SK-N-SH (cell line): ENCODE measurements around the gene ZNF474. TPM values are rescaled to one million over a fixed set of nuclear protein-coding genes. Genes with fewer than 3 reads are reported as not detected.

ENCODE experiments used
- CTCF ChIA-PET: fragments of 300-600, 350-600 bp; formaldehyde crosslinking; extraction: SDS; loops from one replicate; lab custom pipeline; 2021; lab: Yijun Ruan, JAX
- POLR2A ChIA-PET: fragments of 350-600 bp; sonication (Branson Sonifier 250); formaldehyde crosslinking; extraction: SDS; loops from one replicate; lab custom pipeline; 2020; ENCODE audit warnings: antibody characterized with exemption, inconsistent platforms; lab: Yijun Ruan, JAX
- DNase-seq: peaks from one replicate; pipeline ENCODE4 v3.0.0; 2012
- H2AFZ ChIP-seq: fragments of 200-600 bp; sonication (generic); 2 replicates; pipeline ENCODE4 v1.8.1; 2016; ENCODE audit warnings: antibody characterized with exemption, mild to moderate bottlenecking, low read depth
- H3F3A ChIP-seq: fragments of 200-600 bp; sonication (generic); replicated peaks from 2 replicates; pipeline ENCODE3; 2016; ENCODE audit warnings: antibody characterized with exemption, mild to moderate bottlenecking; ENCODE audit not compliant: insufficient read depth
- H3K27ac ChIP-seq, 2 experiments: fragments of 200-500 bp in 1 of 2; fragments of 200-600 bp in 1 of 2; sonication (Bioruptor generic) in 1 of 2; sonication (generic), shearing (Covaris generic) in 1 of 2; 2 replicates each; pipeline versions ENCODE4 v1.5.1 to v1.6.1; 2014 to 2016; ENCODE audit warnings: low read depth in 2 of 2, inconsistent platforms in 1 of 2, low read length in 1 of 2, mild to moderate bottlenecking in 1 of 2, mixed read lengths in 1 of 2
- H3K27me3 ChIP-seq: fragments of 200-600 bp; sonication (generic), shearing (Covaris generic); 2 replicates; pipeline ENCODE4 v1.6.1; 2016; ENCODE audit warnings: mixed run types; ENCODE audit not compliant: insufficient read depth
- H3K36me3 ChIP-seq, 2 experiments: fragments of 200-500 bp in 1 of 2; fragments of 200-600 bp in 1 of 2; sonication (Bioruptor generic) in 1 of 2; sonication (generic) in 1 of 2; replicated peaks in 1 of 2; 2 replicates each; pipeline versions ENCODE3 to v1.5.1; 2014 to 2016; ENCODE audit warnings: low read length in 1 of 2, mild to moderate bottlenecking in 1 of 2; ENCODE audit not compliant: insufficient read depth in 2 of 2, control insufficient read depth in 1 of 2
- H3K4me1 ChIP-seq, 2 experiments: fragments of 200-500 bp in 1 of 2; fragments of 200-600 bp in 1 of 2; sonication (Bioruptor generic) in 1 of 2; sonication (generic), shearing (Covaris generic) in 1 of 2; 2 replicates each; pipeline versions ENCODE4 v1.5.1 to v1.6.1; 2014 to 2016; ENCODE audit warnings: low read depth in 1 of 2, low read length in 1 of 2, mixed run types in 1 of 2; ENCODE audit not compliant: insufficient read depth in 2 of 2, control insufficient read depth in 1 of 2
- H3K4me2 ChIP-seq: fragments of 200-600 bp; sonication (generic), shearing (Covaris generic); 2 replicates; pipeline ENCODE4 v1.6.1; 2017; ENCODE audit warnings: mixed run types
- H3K4me3 ChIP-seq, 2 experiments: fragments of 200-500 bp in 1 of 2; fragments of 200-600 bp in 1 of 2; sonication (Bioruptor generic) in 1 of 2; sonication (generic), shearing (Covaris generic) in 1 of 2; 2 replicates each; pipeline versions ENCODE4 v1.5.1 to v1.8.1; 2014 to 2016; ENCODE audit warnings: low read depth in 2 of 2, inconsistent platforms in 1 of 2, low read length in 1 of 2, mild to moderate bottlenecking in 1 of 2, mixed read lengths in 1 of 2, moderate library complexity in 1 of 2
- H3K79me2 ChIP-seq: fragments of 200-600 bp; sonication (generic); 2 replicates; pipeline ENCODE4 v1.8.1; 2017; ENCODE audit warnings: mild to moderate bottlenecking; ENCODE audit not compliant: insufficient read depth
- H3K9ac ChIP-seq: fragments of 200-600 bp; sonication (generic); 2 replicates; pipeline ENCODE4 v1.6.1; 2017; ENCODE audit warnings: mixed run types
- H3K9me2 ChIP-seq: fragments of 200-600 bp; sonication (generic); 2 replicates; pipeline ENCODE4 v1.6.1; 2017; ENCODE audit warnings: mixed run types
- H3K9me3 ChIP-seq: fragments of 200-600 bp; sonication (generic); 2 replicates; pipeline ENCODE4 v1.6.1; 2017; ENCODE audit warnings: mixed run types, mild to moderate bottlenecking, moderate library complexity
- H4K20me1 ChIP-seq: fragments of 200-600 bp; sonication (generic); 2 replicates; pipeline ENCODE4 v1.6.1; 2017; ENCODE audit warnings: mild to moderate bottlenecking, mixed run types; ENCODE audit not compliant: insufficient read depth
- CHD2 ChIP-seq: fragments of 150-350 bp; IDR thresholded peaks from 2 replicates; pipeline ENCODE4 v1.6.1; 2018; ENCODE audit warnings: low read length; ENCODE audit not compliant: partially characterized antibody
- FOSL2 ChIP-seq: IDR thresholded peaks from 2 replicates; pipeline ENCODE4 v1.4.0; 2012; ENCODE audit warnings: low read depth, mild to moderate bottlenecking, moderate library complexity, borderline replicate concordance
- FOXM1 ChIP-seq: IDR thresholded peaks from 2 replicates; pipeline ENCODE4 v1.4.0; 2012; ENCODE audit warnings: low read depth, mild to moderate bottlenecking
- GABPA ChIP-seq: IDR thresholded peaks from 2 replicates; pipeline ENCODE4 v1.4.0; 2012; ENCODE audit warnings: low read depth, mild to moderate bottlenecking
- JUND ChIP-seq: IDR thresholded peaks from 2 replicates; pipeline ENCODE4 v1.4.0; 2012
- MEF2A ChIP-seq: IDR thresholded peaks from 2 replicates; pipeline ENCODE4 v1.4.0; 2012; ENCODE audit warnings: low read depth, borderline replicate concordance
- MXI1 ChIP-seq: IDR thresholded peaks from 2 replicates; pipeline ENCODE4 v1.6.1; 2012; ENCODE audit warnings: mild to moderate bottlenecking, low read depth, low read length, improper control_type of control experiment
- NRF1 ChIP-seq: IDR thresholded peaks from 2 replicates; pipeline ENCODE4 v1.6.1; 2012; ENCODE audit warnings: low read depth, mild to moderate bottlenecking, low read length
- PBX3 ChIP-seq: IDR thresholded peaks from 2 replicates; pipeline ENCODE4; 2012
- RAD21 ChIP-seq: IDR thresholded peaks from 2 replicates; pipeline ENCODE4 v1.6.1; 2012; ENCODE audit warnings: mild to moderate bottlenecking, low read length
- RCOR1 ChIP-seq: fragments of 150-350 bp; IDR thresholded peaks from 2 replicates; pipeline ENCODE4 v1.6.1; 2017; ENCODE audit warnings: antibody characterized with exemption, low read length
- REST ChIP-seq: IDR thresholded peaks from 2 replicates; pipeline ENCODE4 v1.6.1; 2012; ENCODE audit warnings: mild to moderate bottlenecking, low read depth, low read length, moderate library complexity
- SIN3A ChIP-seq: IDR thresholded peaks from 2 replicates; pipeline ENCODE4 v1.6.1; 2012; ENCODE audit warnings: low read depth, mild to moderate bottlenecking, low read length, moderate library complexity, borderline replicate concordance
- SMC3 ChIP-seq: IDR thresholded peaks from 2 replicates; pipeline ENCODE4 v1.6.1; 2012; ENCODE audit warnings: low read depth, low read length, improper control_type of control experiment
- TAF1 ChIP-seq: IDR thresholded peaks from 2 replicates; pipeline ENCODE4 v1.6.1; 2012; ENCODE audit warnings: low read depth, mild to moderate bottlenecking, low read length, moderate library complexity, borderline replicate concordance
- TEAD4 ChIP-seq: IDR thresholded peaks from 2 replicates; pipeline ENCODE4 v1.4.0; 2012; ENCODE audit warnings: mild to moderate bottlenecking, borderline replicate concordance; ENCODE audit not compliant: insufficient read depth
- USF2 ChIP-seq: fragments of 150-350 bp; IDR thresholded peaks from 2 replicates; pipeline ENCODE4 v1.6.1; 2017; ENCODE audit warnings: antibody characterized with exemption, low read length, low read depth, borderline replicate concordance
- ZBTB33 ChIP-seq: IDR thresholded peaks from 2 replicates; pipeline ENCODE4 v1.4.0; 2012; ENCODE audit warnings: low read depth, borderline replicate concordance
- WGBS: methylation state at CpG from one replicate; pipeline ENCODE4 v1.1.6; 2017; ENCODE audit warnings: low lambda C conversion rate; 5-methylcytosine and 5-hydroxymethylcytosine counted together
- polyA plus RNA-seq, 3 experiments: library from polyadenylated mRNA; depleted of rRNA; stranded (reverse); fragments of >200 nt; gene quantifications; 2 replicates each; pipeline ENCODE4 v1.2.3, GENCODE V29; 2012
- TF ChIP-seq, protein P1 (sequence below): IDR thresholded peaks from 2 replicates; pipeline ENCODE4 v1.4.0; 2012; ENCODE audit warnings: low read depth, borderline replicate concordance

ZNF474 gene
- polyA plus RNA-seq, 1 of the 3 experiments (the other 2 are of a cell fraction), result 0.08 TPM

GRCh38 chr5:122164831-122165558 is 35.6 kb downstream of the ZNF474 start:
- H4K20me1 ChIP-seq, result no peaks in the 10 kb centered on the region
- POLR2A ChIA-PET, result no interaction called here
- CTCF ChIA-PET, result interaction anchor here (1.8 kb wide), 1 partner anchor 11 kb away, joined by 4 read pairs; no protein-coding TSS in a partner anchor
- no peak overlapping the region for H2AFZ ChIP-seq
- peaks cover 7 to 32% of the 10 kb centered on the region in 2 experiments for H3K4me1 ChIP-seq
- TF ChIP-seq ZBTB33 (no peak), MEF2A (no peak), TAF1 (no peak), FOXM1 (no peak), SIN3A (no peak), CHD2 (no peak), PBX3 (no peak), RCOR1 (no peak), USF2 (no peak), REST (no peak), RAD21 (no peak), GABPA (no peak), TEAD4 (no peak), NRF1 (no peak), MXI1 (no peak), JUND (no peak), FOSL2 (no peak), SMC3 (no peak)
- TF ChIP-seq, protein P1, sequence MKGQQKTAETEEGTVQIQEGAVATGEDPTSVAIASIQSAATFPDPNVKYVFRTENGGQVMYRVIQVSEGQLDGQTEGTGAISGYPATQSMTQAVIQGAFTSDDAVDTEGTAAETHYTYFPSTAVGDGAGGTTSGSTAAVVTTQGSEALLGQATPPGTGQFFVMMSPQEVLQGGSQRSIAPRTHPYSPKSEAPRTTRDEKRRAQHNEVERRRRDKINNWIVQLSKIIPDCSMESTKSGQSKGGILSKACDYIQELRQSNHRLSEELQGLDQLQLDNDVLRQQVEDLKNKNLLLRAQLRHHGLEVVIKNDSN, result no peak
- TF ChIP-seq, all 33 proteins: peak for 0
- no peaks in the 10 kb centered on the region for H3K79me2 ChIP-seq
- peak overlapping the region in 1 of 2 experiments; percentile 96 for H3K27ac ChIP-seq
- no peaks in the 10 kb centered on the region for H3K27me3 ChIP-seq
- peaks cover 25% of the 10 kb centered on the region for H3F3A ChIP-seq
- H3K4me3 ChIP-seq, result no peak overlapping the region
- H3K4me2 ChIP-seq, result peak overlapping the region; percentile 56
- no peaks in the 10 kb centered on the region for H3K36me3 ChIP-seq
- no peak for DNase-seq
- peak overlapping the region; percentile 60; the same call in 1 of the 2 replicates for H3K9ac ChIP-seq
- no peaks in the 10 kb centered on the region for H3K9me3 ChIP-seq
- H3K9me2 ChIP-seq, result no peaks in the 10 kb centered on the region
- WGBS, result 77% methylated on average over 3 of the region's 3 CpGs
